Limb (tissue), 2 donors: ENCODE measurements around the gene PDXK.
A peak's percentile ranks its signal among the peaks of the same experiment; 100 is the strongest.

ENCODE experiments used
- DNase-seq, 2 donors: peaks; one replicate each; pipeline ENCODE4 v3.0.0-alpha.2; 2016; ENCODE audit errors: extremely low spot score in 2 of 2

PDXK gene

GRCh38 chr21:43741423-43742096, 22.6 kb downstream of the PDXK start:
- peak in 1 of 2 donors; percentile 58 for DNase-seq

GRCh38 chr21:43743947-43744346, 25.0 kb downstream of the PDXK start:
- no peak for DNase-seq

DNA sequence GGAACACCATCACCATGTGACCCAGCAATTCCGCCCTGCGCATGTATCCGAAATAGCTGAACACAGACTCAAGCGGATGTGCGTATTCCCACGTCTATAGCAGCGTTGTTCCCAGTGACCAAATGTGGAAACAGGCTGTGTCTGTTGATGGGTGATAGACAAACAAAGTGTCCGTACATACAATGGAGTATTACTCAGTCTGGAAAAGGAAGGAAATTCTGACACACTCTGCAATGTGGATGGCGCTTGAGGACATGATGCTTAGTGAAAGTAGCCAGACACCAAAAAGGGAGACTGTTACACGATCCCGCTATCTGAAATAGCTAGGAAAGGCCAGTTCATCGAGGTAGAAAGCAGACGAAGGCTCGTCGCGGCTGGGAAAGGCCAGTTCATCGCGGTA, 25.8 kb downstream of the PDXK start:
- DNase-seq = no peak

DNA sequence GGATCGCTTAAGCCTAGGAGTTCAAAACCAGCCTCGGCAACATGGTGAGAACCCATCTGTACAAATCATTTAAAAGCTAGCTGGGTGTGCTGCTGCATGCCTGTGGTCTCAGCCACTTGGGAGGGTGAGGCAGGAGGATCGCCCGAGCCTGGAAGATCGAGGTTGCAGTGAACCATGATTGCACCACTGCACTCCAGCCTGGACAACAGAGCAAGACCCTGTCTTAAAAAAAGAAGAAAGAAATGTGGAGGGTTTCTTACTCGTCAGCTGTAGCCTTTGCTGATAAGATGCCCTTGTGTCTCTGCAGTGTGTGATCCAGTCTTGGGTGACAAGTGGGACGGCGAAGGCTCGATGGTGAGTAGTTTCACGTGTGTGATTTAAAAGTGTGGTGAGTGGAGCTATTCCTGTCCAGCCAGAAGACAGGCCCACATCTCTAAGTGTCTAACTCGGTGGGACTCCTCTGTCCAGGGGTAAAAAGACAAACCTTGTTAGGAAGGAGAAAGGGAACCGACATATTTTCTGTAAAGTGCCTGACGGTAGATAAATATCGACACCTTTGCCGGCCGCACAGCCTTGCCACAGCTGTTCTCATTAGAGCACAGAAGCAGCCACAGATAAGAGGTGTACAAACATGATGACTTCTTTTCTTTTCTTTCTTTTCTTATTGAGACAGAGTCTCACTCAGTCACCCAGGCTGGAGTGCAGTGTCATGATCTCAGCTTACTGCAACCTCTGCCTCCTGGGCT, 27.0 kb downstream of the PDXK start:
- no peak for DNase-seq

DNA sequence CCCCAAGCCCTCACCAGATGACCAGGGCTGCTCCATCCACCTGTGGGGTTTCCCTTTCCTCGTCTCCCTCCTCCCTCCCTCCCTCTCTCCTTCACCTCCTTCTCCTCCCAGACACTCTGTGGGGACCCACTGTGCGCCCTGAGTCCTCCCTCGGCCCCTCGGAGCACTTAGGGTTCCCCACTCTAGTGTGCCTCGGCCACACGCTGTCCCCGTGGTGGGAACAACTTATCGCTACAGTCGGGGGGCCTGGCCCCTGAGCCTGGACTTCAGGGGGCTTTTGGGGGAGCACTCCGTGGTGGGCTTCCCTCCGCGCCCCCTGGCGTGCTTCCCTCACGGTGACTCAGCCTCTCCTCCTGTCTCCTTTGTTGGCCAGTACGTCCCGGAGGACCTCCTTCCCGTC, 29.7 kb downstream of the PDXK start:
- no peak for DNase-seq

DNA sequence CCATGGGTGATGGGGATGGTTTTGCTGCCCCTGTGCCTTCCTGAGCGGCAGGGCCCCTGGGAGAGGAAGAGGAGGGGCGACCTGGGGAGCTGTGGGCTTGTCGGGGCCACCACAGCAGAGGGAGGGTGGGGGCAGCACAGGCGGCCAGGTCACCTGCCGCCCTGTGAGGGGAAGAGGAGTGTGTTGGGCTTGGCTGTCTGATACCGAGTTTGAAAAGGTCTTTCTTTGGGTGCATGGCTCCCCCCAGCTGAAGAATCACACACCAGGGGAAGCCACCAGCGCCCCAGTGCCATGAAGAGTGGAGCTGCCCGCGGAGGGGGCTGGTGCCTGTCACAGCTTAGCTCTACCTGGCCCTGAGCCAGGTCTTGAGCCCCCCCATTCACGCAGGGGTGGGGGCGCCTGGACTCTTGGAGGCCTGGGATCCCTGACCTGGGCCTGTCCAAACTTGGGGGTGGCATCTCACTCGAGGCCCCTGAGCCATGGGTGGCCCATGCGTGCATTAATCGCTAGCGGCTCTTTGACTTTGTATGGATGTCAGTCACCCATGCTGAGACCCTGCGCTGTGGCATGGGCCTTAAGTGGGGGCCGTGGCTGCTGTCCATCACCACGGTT, 30.8 kb downstream of the PDXK start:
- no peak for DNase-seq

DNA sequence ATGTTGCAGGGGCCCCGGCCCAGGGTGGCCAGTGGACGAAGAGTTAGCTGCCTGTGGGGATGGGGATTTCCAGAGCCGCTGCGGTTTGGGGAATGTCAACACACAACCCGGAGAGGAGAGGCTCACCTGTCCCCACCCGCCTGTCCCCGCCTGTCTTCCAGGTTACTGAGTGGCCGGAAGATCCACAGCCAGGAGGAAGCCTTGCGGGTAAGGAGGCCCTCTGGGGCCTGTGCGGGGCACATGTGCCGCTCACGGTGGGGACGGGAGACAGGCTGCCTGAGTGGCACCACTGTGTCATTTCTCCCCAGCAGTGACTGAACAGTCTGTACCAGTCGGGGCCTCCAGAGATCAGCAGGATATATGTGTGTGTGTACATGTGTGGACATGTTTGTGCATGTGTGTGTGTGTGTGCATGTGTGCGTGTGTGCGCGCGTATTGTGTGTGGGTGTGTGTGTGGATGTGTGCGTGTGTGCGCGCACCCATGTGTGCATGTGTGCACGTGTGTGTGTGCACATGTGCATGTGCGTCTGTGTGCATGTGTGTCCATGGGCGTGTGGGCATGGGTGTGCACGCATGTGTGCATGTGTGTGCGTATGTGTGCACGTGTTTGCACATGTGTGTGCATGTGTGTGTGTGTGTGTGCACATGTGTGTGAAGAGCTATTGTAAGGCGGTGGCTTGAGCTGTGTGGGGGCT, 31.6 kb downstream of the PDXK start:
- DNase-seq = no peak

GRCh38 chr21:43751955-43752591, 33.1 kb downstream of the PDXK start:
- DNase-seq = no peak

DNA sequence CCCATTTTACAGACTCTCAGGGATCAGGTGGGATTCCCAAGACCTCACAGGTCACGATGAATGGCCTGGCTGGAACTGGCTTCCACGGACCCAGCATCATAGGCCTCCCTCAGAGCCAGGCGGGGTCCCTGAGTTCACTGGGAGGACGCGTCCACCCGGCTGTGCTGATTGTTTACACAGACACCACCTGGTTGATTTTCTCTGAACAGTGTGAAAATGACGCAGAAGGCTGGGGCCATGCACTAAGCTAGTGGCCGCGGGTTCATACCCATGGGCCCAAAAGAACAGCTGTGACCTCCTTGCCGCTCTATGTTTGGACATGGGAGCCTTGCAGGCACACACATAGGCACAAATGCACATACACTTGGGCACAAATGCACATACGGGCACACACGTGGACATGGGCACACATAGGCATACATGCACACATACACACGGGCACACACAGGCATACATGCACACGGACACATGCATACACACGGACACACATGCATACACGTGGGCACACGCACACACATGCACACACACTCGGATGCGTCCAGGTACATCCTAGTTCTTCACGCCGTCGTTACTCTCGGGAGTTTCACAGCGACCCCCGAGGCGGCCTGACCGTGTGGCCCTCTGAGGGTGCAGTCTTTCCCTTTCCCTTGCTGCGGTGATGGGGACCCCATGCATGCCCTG, 34.0 kb downstream of the PDXK start:
- DNase-seq = no peak

- no peak for DNase-seq
Measured at GRCh38 chr21:43753439-43753799, 34.5 kb downstream of the PDXK start.

GRCh38 chr21:43754948-43755781, 36.2 kb downstream of the PDXK start:
- DNase-seq = no peak

GRCh38 chr21:43755820-43756594, 37.1 kb downstream of the PDXK start:
- DNase-seq = no peak

DNA sequence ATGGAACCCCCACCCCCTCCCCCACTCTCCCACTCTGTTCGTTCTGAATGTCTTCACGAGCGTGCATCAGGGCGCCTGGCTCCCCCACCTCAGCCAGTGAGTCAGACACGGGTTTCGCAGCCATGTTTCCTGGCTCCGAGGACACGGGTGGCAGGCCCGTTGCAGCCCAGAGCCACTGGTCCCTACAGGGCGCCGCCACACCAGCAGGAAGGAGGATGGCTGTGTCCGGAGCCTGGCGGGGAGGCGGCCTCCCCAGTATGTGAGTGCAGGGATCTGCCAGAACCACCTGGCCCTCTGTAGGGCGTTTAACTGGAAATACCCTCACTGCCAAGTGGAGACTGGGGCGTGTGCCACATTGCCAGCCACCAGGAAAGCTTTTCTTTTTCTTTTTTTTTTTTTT, 38.7 kb downstream of the PDXK start:
- no peak for DNase-seq

DNA sequence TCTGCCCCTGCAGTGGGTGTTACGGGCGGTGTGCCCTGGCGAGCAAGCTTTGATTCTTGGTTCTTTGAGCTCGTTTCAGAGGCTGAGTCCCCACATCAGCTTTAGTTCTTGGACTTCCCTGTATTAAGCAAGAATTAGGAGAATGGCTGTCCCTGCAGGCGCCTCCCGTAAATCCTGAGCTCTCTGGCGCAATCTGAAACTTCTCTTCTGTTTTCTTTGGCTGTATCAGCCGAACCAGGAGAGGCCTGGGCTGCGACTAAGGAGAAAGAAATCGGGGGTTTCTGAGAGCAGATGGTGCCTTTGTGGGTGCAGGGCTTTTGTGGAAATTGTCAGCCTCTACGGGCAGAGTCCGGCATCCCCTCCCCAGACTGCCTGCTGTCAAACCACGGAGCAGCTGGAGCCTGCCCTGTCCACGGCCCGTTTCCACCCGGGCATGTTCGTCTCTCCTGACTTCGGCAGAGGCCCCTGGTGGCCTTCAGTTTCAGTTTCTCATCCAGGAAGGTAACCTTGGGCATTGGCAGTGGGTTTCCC, 39.2 kb downstream of the PDXK start:
- peak; percentile 59 to 60 for DNase-seq

GRCh38 chr21:43758811-43759210, 39.9 kb downstream of the PDXK start:
- no peak for DNase-seq

GRCh38 chr21:43759651-43760050, 40.7 kb downstream of the PDXK start:
- DNase-seq = no peak

DNA sequence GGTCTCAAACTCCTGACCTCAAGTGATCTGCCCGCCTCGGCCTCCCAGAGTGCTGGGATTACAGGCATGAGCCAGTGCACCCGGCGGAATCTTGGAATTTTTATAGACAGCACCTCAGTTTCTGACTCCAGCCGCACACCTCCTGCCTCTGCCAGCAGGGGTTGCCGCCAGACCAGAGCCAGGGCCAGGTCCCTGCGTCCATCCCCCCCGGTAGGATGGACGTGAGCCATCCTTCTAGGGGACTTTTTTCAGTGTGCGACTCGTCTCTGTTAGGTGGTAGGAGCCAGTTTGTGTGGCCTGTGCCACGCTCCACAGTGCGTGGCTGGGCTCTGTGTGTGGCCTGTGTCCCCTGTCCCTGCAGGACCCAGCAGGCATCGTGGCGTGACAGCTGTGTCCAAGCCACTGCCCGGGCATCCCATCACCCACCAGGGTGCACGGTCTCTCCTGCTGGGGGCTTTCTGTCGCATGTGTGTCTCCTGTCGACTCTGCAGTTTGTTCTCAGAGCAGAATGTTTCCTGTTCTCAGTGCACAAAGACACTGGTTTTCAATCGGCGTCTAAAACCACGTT, 41.5 kb downstream of the PDXK start:
- DNase-seq = no peak

DNA sequence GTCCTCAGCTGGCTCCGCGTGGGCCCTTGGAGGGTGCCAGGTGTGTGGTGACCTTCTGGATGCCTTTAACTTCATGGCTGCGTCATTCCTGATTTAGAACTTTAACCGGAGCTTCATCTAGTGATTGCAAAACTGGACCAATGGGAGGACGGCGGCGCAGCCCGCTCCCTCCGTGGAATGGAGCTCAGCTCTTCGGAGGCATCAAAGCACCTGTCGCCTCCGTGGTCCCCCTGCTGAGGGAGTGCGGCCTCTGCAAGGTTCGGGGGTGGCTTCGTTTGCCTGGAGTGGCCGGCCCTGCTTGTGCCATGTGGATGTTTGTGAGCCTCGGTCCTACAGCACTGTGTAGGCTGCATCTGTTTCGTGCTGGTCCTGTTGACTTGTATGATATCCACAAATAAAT, 43.0 kb downstream of the PDXK start:
- DNase-seq = no peak
